Neural crest cell (in vitro differentiated cells): ENCODE data around the gene ST8SIA1. TPM values are rescaled to one million over a fixed set of nuclear protein-coding genes. Genes with fewer than 3 reads are reported as not detected.

Source experiments
- DNase-seq: peaks from one replicate; pipeline ENCODE4 v3.0.0; 2021; ENCODE audit warnings: low read depth, mixed read lengths, low spot score
- H3K27ac Mint-ChIP-seq: one replicate; pipeline ENCODE4 v1.8.0; 2021; ENCODE audit warnings: mild to moderate bottlenecking, mixed read lengths; ENCODE audit not compliant: unreplicated experiment
- H3K27me3 Mint-ChIP-seq: 2 replicates; pipeline ENCODE4 v1.8.0; 2021; ENCODE audit warnings: low read depth, mild to moderate bottlenecking, mixed read lengths
- H3K36me3 Mint-ChIP-seq: 2 replicates; pipeline ENCODE4 v1.8.0; 2021; ENCODE audit warnings: low read depth, mild to moderate bottlenecking, mixed read lengths
- H3K4me1 Mint-ChIP-seq: 2 replicates; pipeline ENCODE4 v1.8.0; 2021; ENCODE audit warnings: mixed read lengths
- H3K4me3 Mint-ChIP-seq: one replicate; pipeline ENCODE4 v1.8.0; 2021; ENCODE audit warnings: mild to moderate bottlenecking, mixed read lengths
- H3K9me3 Mint-ChIP-seq: 2 replicates; pipeline ENCODE4 v1.8.0; 2021; ENCODE audit warnings: mixed read lengths
- total RNA-seq: library from RNA; stranded (reverse); gene quantifications from 2 replicates; pipeline ENCODE4 v1.2.1, GENCODE V29; 2021
- TF ChIP-seq, protein P1 (sequence below): fragments of 200-600 bp; sonication (generic); conservative IDR thresholded peaks from 2 replicates; pipeline ENCODE4 v1.5.0; 2021; ENCODE audit warnings: antibody characterized with exemption, mild to moderate bottlenecking

The ST8SIA1 gene
- total RNA-seq, 1 donor from 2014 or later, result 62.7 TPM

GRCh38 chr12:22299294-22299912 lies 35.1 kb downstream of the ST8SIA1 start:
- peaks cover 31% of the 10 kb centered on the region for H3K9me3 Mint-ChIP-seq
- no peaks in the 10 kb centered on the region for H3K4me1 Mint-ChIP-seq
- TF ChIP-seq, protein P1, sequence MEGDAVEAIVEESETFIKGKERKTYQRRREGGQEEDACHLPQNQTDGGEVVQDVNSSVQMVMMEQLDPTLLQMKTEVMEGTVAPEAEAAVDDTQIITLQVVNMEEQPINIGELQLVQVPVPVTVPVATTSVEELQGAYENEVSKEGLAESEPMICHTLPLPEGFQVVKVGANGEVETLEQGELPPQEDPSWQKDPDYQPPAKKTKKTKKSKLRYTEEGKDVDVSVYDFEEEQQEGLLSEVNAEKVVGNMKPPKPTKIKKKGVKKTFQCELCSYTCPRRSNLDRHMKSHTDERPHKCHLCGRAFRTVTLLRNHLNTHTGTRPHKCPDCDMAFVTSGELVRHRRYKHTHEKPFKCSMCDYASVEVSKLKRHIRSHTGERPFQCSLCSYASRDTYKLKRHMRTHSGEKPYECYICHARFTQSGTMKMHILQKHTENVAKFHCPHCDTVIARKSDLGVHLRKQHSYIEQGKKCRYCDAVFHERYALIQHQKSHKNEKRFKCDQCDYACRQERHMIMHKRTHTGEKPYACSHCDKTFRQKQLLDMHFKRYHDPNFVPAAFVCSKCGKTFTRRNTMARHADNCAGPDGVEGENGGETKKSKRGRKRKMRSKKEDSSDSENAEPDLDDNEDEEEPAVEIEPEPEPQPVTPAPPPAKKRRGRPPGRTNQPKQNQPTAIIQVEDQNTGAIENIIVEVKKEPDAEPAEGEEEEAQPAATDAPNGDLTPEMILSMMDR, result no peak

GRCh38 chr12:22289250-22289649 lies 45.3 kb downstream of the ST8SIA1 start:
- Mint-ChIP-seq H3K4me1 (peaks cover 36% of the 10 kb centered on the region), H3K9me3 (no peaks in the 10 kb centered on the region), H3K4me3 (no peak overlapping the region), H3K36me3 (peaks cover 19% of the 10 kb centered on the region), H3K27me3 (no peaks in the 10 kb centered on the region), H3K27ac (no peak overlapping the region)
- TF ChIP-seq, protein P1, result no peak
- DNase-seq, result no peak

More at GRCh38 chr12:22299294-22299912, 35.1 kb downstream of the ST8SIA1 start:
- Mint-ChIP-seq H3K27ac (no peak overlapping the region), H3K4me3 (no peak overlapping the region), H3K36me3 (peaks cover 65% of the 10 kb centered on the region), H3K27me3 (no peaks in the 10 kb centered on the region)
- DNase-seq, result no peak

DNA sequence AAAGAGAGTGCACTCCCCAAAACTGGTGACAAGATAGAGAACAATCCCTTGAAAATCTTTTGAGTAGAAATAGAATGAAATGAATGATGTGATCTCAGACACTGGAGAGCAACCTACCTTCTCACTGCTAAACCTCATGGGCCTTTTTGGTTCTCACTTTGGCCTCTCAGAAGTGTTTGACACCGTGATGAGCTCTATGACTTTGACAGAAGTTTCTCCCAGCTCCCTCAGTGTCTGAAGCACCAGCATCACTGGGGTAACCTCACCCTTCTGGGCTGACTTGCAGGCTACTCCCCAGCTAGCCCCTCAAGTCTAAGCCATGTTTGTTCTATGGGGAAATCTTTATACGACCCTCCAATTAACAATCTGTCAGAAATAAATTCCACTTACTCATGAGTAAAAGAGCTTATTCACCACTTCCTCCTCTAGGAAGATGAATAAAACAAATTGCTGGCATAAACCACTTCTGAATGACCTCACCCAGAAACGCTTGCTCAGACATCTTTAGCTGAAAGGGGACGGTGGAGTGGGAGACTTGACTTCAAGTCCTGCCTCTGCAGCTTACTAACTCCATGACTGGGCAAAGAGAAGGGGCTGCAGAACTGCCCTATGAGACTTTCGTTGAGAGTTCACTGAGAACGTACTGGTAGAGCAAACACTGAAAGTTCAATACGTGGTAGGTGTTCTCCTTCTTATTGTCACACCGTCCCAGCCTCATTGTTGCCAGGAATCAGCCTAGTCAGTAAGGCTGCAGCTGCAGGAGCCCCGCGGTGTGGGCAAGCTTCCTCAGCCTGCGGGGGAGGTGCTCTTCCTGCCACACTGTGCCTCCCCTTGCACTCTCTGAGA lies 46.5 kb downstream of the ST8SIA1 start:
- H3K27me3 Mint-ChIP-seq, result no peaks in the 10 kb centered on the region
- peak overlapping the region; percentile 47 for H3K27ac Mint-ChIP-seq
- TF ChIP-seq, protein P1, result no peak
- peaks cover 24% of the 10 kb centered on the region for H3K36me3 Mint-ChIP-seq
- no peaks in the 10 kb centered on the region for H3K9me3 Mint-ChIP-seq
- H3K4me3 Mint-ChIP-seq, result no peak overlapping the region
- no peak for DNase-seq
- H3K4me1 Mint-ChIP-seq, result peaks cover 25% of the 10 kb centered on the region

GRCh38 chr12:22287101-22287500 lies 47.4 kb downstream of the ST8SIA1 start:
- Mint-ChIP-seq H3K4me1 (peaks cover 25% of the 10 kb centered on the region), H3K27ac (peak overlapping the region; percentile 63), H3K27me3 (no peaks in the 10 kb centered on the region), H3K4me3 (no peak overlapping the region), H3K9me3 (no peaks in the 10 kb centered on the region), H3K36me3 (peaks cover 22% of the 10 kb centered on the region)
- no peak for DNase-seq
- TF ChIP-seq, protein P1, result no peak

- Mint-ChIP-seq H3K27me3 (no peaks in the 10 kb centered on the region), H3K4me1 (peaks cover 25% of the 10 kb centered on the region), H3K4me3 (no peak overlapping the region), H3K36me3 (peaks cover 22% of the 10 kb centered on the region), H3K9me3 (no peaks in the 10 kb centered on the region), H3K27ac (peak overlapping the region; percentile 63)
- TF ChIP-seq, protein P1, result no peak
- no peak for DNase-seq
These were observed 47.9 kb downstream of the ST8SIA1 start for GRCh38 chr12:22286569-22286968.
